HG03097 (cell line): ENCODE results near the gene OSGEP.

Source experiments
- ATAC-seq: cut with Tn5 transposase; IDR thresholded peaks from one replicate; pipeline ENCODE4 v1.9.1; 2021; ENCODE audit not compliant: unreplicated experiment, low FRiP score

Gene OSGEP

GRCh38 chr14:20400965-20401593 lies 53.5 kb downstream of the OSGEP start:
- ATAC-seq = no peak

DNA sequence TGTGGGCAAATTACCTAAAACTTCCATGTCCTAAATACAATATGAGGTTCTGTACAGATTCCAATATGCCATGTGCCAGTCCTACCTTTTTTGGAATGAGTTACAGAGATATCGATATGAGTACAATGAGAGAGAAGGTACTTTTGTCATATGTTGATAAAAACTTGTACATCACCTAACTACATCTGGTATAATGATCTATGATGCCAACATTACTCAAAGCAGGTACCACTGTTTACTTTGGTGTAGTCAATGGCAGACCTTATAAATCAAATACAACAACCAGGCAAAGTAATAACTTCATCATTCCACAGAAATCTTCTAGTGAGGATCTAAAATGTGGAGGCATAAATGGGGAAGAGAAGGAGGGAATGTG lies 54.0 kb downstream of the OSGEP start:
- no peak for ATAC-seq

DNA sequence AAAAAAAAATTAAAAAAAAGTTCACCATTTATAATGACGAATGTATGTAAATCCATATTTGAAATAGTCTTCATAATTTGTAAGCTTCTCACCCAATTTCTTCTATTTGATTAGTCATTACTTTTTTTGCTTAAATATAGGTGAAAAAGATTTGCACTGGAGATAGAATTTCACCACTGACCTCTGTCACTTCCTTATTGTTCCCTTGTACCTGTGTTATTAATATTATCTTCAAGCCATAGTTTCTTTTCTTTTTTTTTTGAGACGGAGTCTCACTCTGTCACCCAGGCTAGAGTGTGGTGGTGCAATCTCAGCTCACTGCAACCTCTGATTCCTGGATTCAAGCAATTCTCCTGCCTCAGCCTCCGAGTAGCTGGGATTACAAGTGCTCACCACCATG lies 57.1 kb downstream of the OSGEP start:
- no peak for ATAC-seq
